ENCODE measurements around the gene CNPY4. TPM values are rescaled to one million over a fixed set of nuclear protein-coding genes. Genes with fewer than 3 reads are reported as not detected.

CNPY4 gene
- total RNA-seq, 4 donors from 2014 or later = 7.5 to 15.9 (median 11.5) TPM

DNA sequence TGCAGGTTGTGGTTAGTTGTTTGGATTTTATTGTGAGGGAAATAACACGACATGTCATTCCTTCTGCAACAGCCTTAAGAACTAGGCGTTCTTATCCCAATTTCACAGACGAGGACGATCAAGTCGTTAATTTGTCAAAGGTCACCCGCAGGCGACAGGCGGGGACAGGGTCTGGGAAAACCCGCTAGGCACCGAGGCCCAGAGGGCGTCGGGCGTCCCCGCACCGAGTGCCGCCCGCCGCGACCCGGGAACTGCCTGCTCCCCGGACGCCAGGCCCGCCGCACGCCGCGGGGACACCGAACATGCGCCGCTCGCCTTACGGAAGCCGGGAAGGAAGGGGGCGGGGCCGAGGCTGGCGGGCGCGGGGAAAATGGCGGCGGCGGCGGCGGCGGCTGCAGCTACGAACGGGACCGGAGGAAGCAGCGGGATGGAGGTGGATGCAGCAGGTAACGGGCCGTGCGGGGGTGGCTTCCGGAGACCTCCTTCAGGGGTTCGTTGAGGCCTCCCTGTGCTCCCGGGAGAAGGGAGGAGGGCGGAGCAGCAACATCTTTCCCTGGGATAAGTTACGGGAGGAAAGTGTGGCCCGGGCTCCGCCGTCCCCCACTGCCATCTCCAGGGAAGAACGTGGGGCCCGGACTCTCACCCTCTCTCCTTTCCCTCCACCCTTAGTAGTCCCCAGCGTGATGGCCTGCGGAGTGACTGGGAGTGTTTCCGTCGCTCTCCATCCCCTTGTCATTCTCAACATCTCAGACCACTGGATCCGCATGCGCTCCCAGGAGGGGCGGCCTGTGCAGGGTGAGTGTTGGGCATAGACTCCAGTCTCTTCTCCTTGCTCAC, 30.6 kb upstream of the CNPY4 start, which contains the start of gene COPS6:
TSS of gene COPS6 (plus strand) at position 349 of the 837 bp plus-strand sequence. CDS start at position 371, 22 bp downstream.
- Histone ChIP-seq H3K4me3 (peak within 1 kb of the TSS; percentile 53 to 91 (median 72)), H3K9me3 (no peaks in the 10 kb centered on the region), H3K27me3 (no peaks in the 10 kb centered on the region), H3K4me1 (peaks cover 0 to 35% (median 8%) of the 10 kb centered on the region in 4 donors), H3K27ac (peak within 1 kb of the TSS; percentile 80 to 94 (median 88)), H3K36me3 (peaks cover 0 to 39% (median 11%) of the 10 kb centered on the region in 3 donors)
- peak; percentile 78 to 86 for DNase-seq (ENCODE audit: low spot score in 2 of 2)
- peak in 1 of 2 donors; percentile 94 for TF ChIP-seq EP300 (IDR thresholded peaks at IDR 0.05)
- peak; percentile 48 to 82 for TF ChIP-seq POLR2A (IDR thresholded peaks at IDR 0.05)
- TF ChIP-seq, protein P1, sequence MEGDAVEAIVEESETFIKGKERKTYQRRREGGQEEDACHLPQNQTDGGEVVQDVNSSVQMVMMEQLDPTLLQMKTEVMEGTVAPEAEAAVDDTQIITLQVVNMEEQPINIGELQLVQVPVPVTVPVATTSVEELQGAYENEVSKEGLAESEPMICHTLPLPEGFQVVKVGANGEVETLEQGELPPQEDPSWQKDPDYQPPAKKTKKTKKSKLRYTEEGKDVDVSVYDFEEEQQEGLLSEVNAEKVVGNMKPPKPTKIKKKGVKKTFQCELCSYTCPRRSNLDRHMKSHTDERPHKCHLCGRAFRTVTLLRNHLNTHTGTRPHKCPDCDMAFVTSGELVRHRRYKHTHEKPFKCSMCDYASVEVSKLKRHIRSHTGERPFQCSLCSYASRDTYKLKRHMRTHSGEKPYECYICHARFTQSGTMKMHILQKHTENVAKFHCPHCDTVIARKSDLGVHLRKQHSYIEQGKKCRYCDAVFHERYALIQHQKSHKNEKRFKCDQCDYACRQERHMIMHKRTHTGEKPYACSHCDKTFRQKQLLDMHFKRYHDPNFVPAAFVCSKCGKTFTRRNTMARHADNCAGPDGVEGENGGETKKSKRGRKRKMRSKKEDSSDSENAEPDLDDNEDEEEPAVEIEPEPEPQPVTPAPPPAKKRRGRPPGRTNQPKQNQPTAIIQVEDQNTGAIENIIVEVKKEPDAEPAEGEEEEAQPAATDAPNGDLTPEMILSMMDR (IDR thresholded peaks at IDR 0.05) = peak in 2 of 5 experiments; percentile 18 to 46
- WGBS, 2 donors = 0 to 1% methylated on average over 53 to 55 of the region's 68 CpGs

GRCh38 chr7:100089458-100090196, 29.8 kb upstream of the CNPY4 start:
- TF ChIP-seq EP300 (IDR thresholded peaks at IDR 0.05) (no peak), POLR2A (IDR thresholded peaks at IDR 0.05) (no peak)
- TF ChIP-seq, protein P1 (IDR thresholded peaks at IDR 0.05) = no peak

DNA sequence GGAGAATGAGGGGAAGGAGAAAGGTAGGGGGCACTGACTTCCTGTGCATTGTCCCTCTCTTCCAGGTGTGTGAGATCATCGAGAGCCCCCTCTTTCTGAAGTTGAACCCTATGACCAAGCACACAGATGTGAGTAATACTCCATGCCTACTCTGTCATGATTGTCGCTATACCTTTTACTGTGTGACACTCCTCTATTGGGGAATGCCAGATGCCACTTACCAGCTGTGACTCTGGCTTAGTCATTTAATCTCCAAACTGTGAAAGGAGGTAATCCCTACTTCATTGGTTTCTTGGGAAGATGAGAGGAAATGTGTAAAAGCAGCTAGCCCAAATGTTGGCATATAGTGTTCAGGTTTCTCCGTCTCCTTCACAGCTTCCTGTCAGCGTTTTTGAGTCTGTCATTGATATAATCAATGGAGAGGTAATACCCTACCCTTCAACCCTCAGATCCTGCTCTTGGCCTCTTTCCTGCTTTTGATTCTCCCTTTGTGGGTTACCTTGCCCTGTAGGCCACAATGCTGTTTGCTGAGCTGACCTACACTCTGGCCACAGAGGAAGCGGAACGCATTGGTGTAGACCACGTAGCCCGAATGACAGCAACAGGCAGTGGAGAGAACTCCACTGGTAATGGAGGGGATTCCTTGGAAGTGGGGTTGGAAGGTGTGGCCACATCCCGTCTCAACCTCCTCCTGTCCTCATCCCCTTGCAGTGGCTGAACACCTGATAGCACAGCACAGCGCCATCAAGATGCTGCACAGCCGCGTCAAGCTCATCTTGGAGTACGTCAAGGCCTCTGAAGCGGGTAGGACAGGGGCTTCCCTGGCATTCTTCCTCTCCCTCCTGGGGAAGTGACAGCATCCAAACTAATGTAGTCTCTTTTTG, 28.7 kb upstream of the CNPY4 start:
- no peak for DNase-seq (ENCODE audit: low spot score in 2 of 2)
- Histone ChIP-seq H3K9me3 (no peaks in the 10 kb centered on the region), H3K4me1 (peaks cover 0 to 37% (median 8%) of the 10 kb centered on the region in 4 donors), H3K4me3 (no peak overlapping the region), H3K36me3 (peaks cover 7 to 58% (median 18%) of the 10 kb centered on the region in 3 donors), H3K27me3 (no peaks in the 10 kb centered on the region), H3K27ac (no peak overlapping the region)
- no peak for TF ChIP-seq POLR2A (IDR thresholded peaks at IDR 0.05)
- TF ChIP-seq, protein P1 (IDR thresholded peaks at IDR 0.05) = no peak
- TF ChIP-seq EP300 (IDR thresholded peaks at IDR 0.05) = no peak
- WGBS, 2 donors = 85 to 89% methylated on average over 14 of the region's 14 CpGs

More at GRCh38 chr7:100089458-100090196, 29.8 kb upstream of the CNPY4 start:
- no peaks in the 10 kb centered on the region for H3K27me3 ChIP-seq
- DNase-seq (ENCODE audit: low spot score in 2 of 2) = no peak
- H3K36me3 ChIP-seq = peaks cover 6 to 47% (median 11%) of the 10 kb centered on the region in 3 donors
- H3K9me3 ChIP-seq = no peaks in the 10 kb centered on the region
- H3K4me3 ChIP-seq = peak overlapping the region; percentile 53 to 91 (median 72)
- WGBS, 2 donors = 27 to 28% methylated on average over 7 of the region's 7 CpGs
- peaks cover 0 to 37% (median 8%) of the 10 kb centered on the region in 4 donors for H3K4me1 ChIP-seq
- H3K27ac ChIP-seq = peak overlapping the region; percentile 80 to 94 (median 88)

GRCh38 chr7:100091411-100092181, 27.8 kb upstream of the CNPY4 start:
- Histone ChIP-seq H3K36me3 (peaks cover 7 to 66% (median 25%) of the 10 kb centered on the region in 3 donors), H3K27ac (no peak overlapping the region), H3K27me3 (no peaks in the 10 kb centered on the region), H3K4me3 (no peak overlapping the region), H3K9me3 (no peaks in the 10 kb centered on the region), H3K4me1 (peaks cover 0 to 37% (median 8%) of the 10 kb centered on the region in 4 donors)
- 49 to 57% methylated on average over 19 of the region's 19 CpGs for WGBS, 2 donors
- TF ChIP-seq POLR2A (IDR thresholded peaks at IDR 0.05) (no peak), EP300 (IDR thresholded peaks at IDR 0.05) (no peak)
- TF ChIP-seq, protein P1 (IDR thresholded peaks at IDR 0.05) = no peak
- DNase-seq (ENCODE audit: low spot score in 2 of 2) = no peak
